Smooth muscle cell (in vitro differentiated cells): ENCODE results near the gene AKR1C4. TPM values are rescaled to one million over a fixed set of nuclear protein-coding genes. Genes with fewer than 3 reads are reported as not detected.
"Not testable (repeated sequence)": the region's sequence is repeated elsewhere in the genome, so short reads cannot be mapped to it uniquely, and the experiment has no call there.

ENCODE experiments used
- DNase-seq: peaks from one replicate; lab custom pipeline; 2025; ENCODE audit not compliant: unreplicated experiment; lab: John Stamatoyannopoulos, UW
- H2AFZ ChIP-seq: fragments of 200-600 bp; sonication (generic); 2 replicates; pipeline ENCODE4 v1.6.0; 2016; ENCODE audit warnings: antibody characterized with exemption, low read depth, mild to moderate bottlenecking
- H3F3A ChIP-seq: fragments of 200-600 bp; sonication (generic); 2 replicates; pipeline ENCODE4 v1.6.0; 2017; ENCODE audit warnings: antibody characterized with exemption, low read depth
- H3K27ac ChIP-seq: fragments of 200-600 bp; sonication (generic); 2 replicates; pipeline ENCODE4 v1.5.1; 2016; ENCODE audit warnings: low read depth, mild to moderate bottlenecking
- H3K27me3 ChIP-seq: fragments of 200-600 bp; sonication (generic); 2 replicates; pipeline ENCODE4 v1.6.1; 2016; ENCODE audit warnings: low read depth, mild to moderate bottlenecking
- H3K36me3 ChIP-seq: fragments of 200-600 bp; sonication (generic); 2 replicates; pipeline ENCODE4 v1.5.1; 2016; ENCODE audit warnings: low read depth
- H3K4me1 ChIP-seq: fragments of 200-600 bp; sonication (generic); 2 replicates; pipeline ENCODE4 v1.5.1; 2016; ENCODE audit warnings: low read depth
- H3K4me2 ChIP-seq: fragments of 200-600 bp; sonication (generic); 2 replicates; pipeline ENCODE4 v1.6.0; 2016; ENCODE audit warnings: mild to moderate bottlenecking
- H3K4me3 ChIP-seq: fragments of 200-600 bp; sonication (generic); 2 replicates; pipeline ENCODE4 v1.5.1; 2016; ENCODE audit warnings: mild to moderate bottlenecking
- H3K79me2 ChIP-seq: fragments of 200-600 bp; sonication (generic); 2 replicates; pipeline ENCODE4 v1.6.0; 2016; ENCODE audit warnings: low read depth, mild to moderate bottlenecking
- H3K9ac ChIP-seq: fragments of 200-600 bp; sonication (generic); 2 replicates; pipeline ENCODE4 v1.6.0; 2016; ENCODE audit warnings: low read depth
- H3K9me3 ChIP-seq: fragments of 200-600 bp; sonication (generic); replicated peaks from 2 replicates; pipeline ENCODE4 v1.5.1; 2016; ENCODE audit warnings: low read depth
- H4K20me1 ChIP-seq: fragments of 200-600 bp; sonication (generic); 2 replicates; pipeline ENCODE4 v1.6.0; 2016; ENCODE audit warnings: low read depth
- CTCF ChIP-seq: fragments of 200-600 bp; sonication (generic); IDR thresholded peaks from 2 replicates; pipeline ENCODE4 v1.5.1; 2017; ENCODE audit warnings: borderline replicate concordance, mild to moderate bottlenecking, antibody characterized with exemption; ENCODE audit not compliant: insufficient read depth, poor library complexity, severe bottlenecking
- WGBS: methylation state at CpG from one replicate; pipeline ENCODE4 v1.1.7; 2016; ENCODE audit warnings: low lambda C conversion rate; 5-methylcytosine and 5-hydroxymethylcytosine counted together
- polyA plus RNA-seq: library from polyadenylated mRNA; unstranded; fragments of >200 nt; fragmentation: Nextera tagmentation; extraction: Ambion mirVana; gene quantifications from 2 replicates; pipeline ENCODE4 v1.2.1, GENCODE V29; 2016
- total RNA-seq: library from RNA; depleted of rRNA; stranded (reverse); fragments of >200 nt; gene quantifications from 2 replicates; pipeline ENCODE4 v1.2.3, GENCODE V29; 2014

AKR1C4 gene
- total and polyA plus RNA-seq, 2 experiments from 2014 or later: not detected

- Histone ChIP-seq H2AFZ (no peak overlapping the region), H3K4me3 (no peak overlapping the region), H3K4me2 (no peak overlapping the region), H3F3A (no peaks in the 10 kb centered on the region), H3K9me3 (no peaks in the 10 kb centered on the region), H4K20me1 (no peaks in the 10 kb centered on the region), H3K4me1 (no peaks in the 10 kb centered on the region), H3K9ac (no peak overlapping the region), H3K36me3 (no peaks in the 10 kb centered on the region), H3K27me3 (no peaks in the 10 kb centered on the region), H3K27ac (no peak overlapping the region), H3K79me2 (no peaks in the 10 kb centered on the region)
- 85% methylated on average over 6 of the region's 6 CpGs for WGBS
- no peak for DNase-seq
- no peak for TF ChIP-seq CTCF
Measured at GRCh38 chr10:5206799-5207198, 10.2 kb downstream of the AKR1C4 start.

DNA sequence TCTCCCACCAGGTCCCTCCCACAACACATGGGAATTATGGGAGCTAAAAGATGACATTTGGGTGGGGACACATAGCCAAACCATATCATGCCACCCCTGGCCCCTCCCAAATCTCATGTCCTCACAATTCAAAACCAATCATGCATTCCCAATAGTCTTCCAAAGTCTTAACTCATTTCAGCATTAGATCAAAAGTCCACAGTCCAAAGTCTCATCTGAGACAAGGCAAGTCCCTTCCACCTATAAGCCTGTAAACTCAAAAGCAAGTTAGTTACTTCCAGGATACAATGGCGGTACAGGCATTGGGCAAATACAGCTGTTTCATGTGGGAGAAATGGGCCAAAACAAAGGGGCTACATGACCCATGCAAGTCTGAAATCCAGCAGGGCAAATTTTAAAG, 13.1 kb downstream of the AKR1C4 start:
- H3K4me3 ChIP-seq, H3K27ac ChIP-seq, H3K4me2 ChIP-seq, H3K36me3 ChIP-seq, H3K4me1 ChIP-seq, H2AFZ ChIP-seq, H3K9me3 ChIP-seq, H4K20me1 ChIP-seq, H3K79me2 ChIP-seq, H3K27me3 ChIP-seq, H3K9ac ChIP-seq, DNase-seq, H3F3A ChIP-seq: not testable (repeated sequence)
- 94% methylated on average over 1 of the region's 1 CpG for WGBS

DNA sequence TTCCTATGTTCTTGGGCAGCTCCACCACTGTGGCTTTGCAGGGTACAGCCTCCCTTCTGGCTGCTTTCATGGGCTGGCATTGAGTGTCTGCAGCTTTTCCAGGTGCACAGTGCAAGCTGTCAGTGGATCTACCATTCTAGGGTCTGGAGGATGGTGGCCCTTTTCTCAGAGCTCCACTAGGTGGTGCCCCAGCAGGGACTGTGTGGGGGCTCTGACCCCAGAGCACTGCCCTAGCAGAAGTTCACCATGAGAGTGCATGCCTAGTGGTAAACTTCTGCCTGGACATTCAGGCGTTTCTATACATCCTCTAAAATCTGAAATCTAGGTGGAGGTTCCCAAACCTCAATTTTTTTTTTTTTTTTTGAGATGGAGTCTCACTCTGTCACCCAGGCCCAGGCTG, 13.6 kb downstream of the AKR1C4 start:
- not testable (repeated sequence) for H3K9me3 ChIP-seq, H4K20me1 ChIP-seq, H3K4me3 ChIP-seq, H2AFZ ChIP-seq, DNase-seq, H3K9ac ChIP-seq, H3F3A ChIP-seq, H3K4me1 ChIP-seq, H3K36me3 ChIP-seq, H3K4me2 ChIP-seq, H3K27me3 ChIP-seq, H3K27ac ChIP-seq, H3K79me2 ChIP-seq
- 93% methylated on average over 1 of the region's 1 CpG for WGBS

DNA sequence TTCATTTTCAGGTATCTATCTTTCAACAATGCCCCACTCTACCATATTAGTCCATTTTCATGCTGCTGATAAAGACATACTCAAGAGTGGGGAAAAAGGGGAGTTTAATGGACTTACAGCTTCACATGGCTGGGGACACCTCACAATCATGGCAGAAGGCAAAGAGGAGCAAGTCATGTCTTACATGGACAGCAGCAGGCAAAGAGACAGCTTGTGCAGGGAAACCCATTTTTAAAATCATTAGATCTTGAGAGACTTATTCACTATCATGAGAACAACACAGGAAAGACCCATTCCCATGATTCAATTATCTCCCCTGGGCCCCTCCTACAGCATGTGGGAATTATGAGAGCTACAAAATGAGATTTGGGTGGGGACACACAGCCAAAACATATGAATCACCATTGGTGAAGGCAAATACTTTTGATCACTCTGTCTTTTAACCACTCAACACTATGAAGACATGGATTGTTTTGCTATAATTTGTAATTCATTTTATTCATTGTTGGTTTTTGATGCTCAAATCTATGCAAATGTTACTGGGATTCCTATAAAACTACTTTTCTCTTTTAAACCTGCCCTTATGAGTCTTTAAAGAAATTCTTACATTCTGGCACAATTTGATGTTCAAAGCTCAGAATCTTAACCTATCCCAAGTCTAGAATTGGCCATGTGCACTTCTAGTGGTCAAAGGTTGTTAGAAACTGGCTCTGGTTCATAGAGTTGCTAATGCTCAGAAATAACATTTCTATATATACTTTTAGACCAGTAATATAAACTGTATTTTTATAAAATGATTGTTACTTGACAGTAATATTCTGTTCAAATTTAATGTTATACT, 15.3 kb downstream of the AKR1C4 start:
- DNase-seq: no peak
- no peak for TF ChIP-seq CTCF
- no peak overlapping the region for H3K4me3 ChIP-seq

More for the DNA sequence above, 15.3 kb downstream of the AKR1C4 start:
- Histone ChIP-seq H3K27ac (no peak overlapping the region), H3K27me3 (no peaks in the 10 kb centered on the region), H3K79me2 (no peaks in the 10 kb centered on the region), H3K4me2 (no peak overlapping the region), H3K9me3 (no peaks in the 10 kb centered on the region), H2AFZ (no peak overlapping the region), H4K20me1 (no peaks in the 10 kb centered on the region), H3K9ac (no peak overlapping the region), H3F3A (no peaks in the 10 kb centered on the region), H3K4me1 (no peaks in the 10 kb centered on the region), H3K36me3 (no peaks in the 10 kb centered on the region)
